Eye (tissue), 1 donor: ENCODE results near the gene GAB1.
"Not testable (repeated sequence)": the region's sequence is repeated elsewhere in the genome, so short reads cannot be mapped to it uniquely, and the experiment has no call there.

Experiments used
- DNase-seq: peaks from one replicate; pipeline ENCODE4 v3.0.0-alpha.2; 2015

Gene GAB1

GRCh38 chr4:143339497-143339896, 2.8 kb downstream of the GAB1 start:
- DNase-seq = no peak

GRCh38 chr4:143341186-143341755, 4.6 kb downstream of the GAB1 start:
- no peak for DNase-seq

GRCh38 chr4:143343276-143343831, 6.7 kb downstream of the GAB1 start:
- no peak for DNase-seq

- DNase-seq = no peak
Observed at GRCh38 chr4:143344041-143344440, 7.4 kb downstream of the GAB1 start.

- no peak for DNase-seq
Observed at GRCh38 chr4:143344774-143345173, 8.1 kb downstream of the GAB1 start.

- DNase-seq = no peak
Observed at GRCh38 chr4:143345356-143345755, 8.7 kb downstream of the GAB1 start.

- DNase-seq = no peak
Observed at GRCh38 chr4:143346206-143346605, 9.5 kb downstream of the GAB1 start.

- no peak for DNase-seq
Observed at GRCh38 chr4:143347484-143348111, 10.9 kb downstream of the GAB1 start.

- DNase-seq = no peak
Observed at GRCh38 chr4:143348233-143349077, 11.8 kb downstream of the GAB1 start.

GRCh38 chr4:143349858-143350527, 13.3 kb downstream of the GAB1 start:
- not testable (repeated sequence) for DNase-seq

GRCh38 chr4:143351149-143351691, 14.5 kb downstream of the GAB1 start:
- no peak for DNase-seq

GRCh38 chr4:143351774-143352451, 15.2 kb downstream of the GAB1 start:
- no peak for DNase-seq

- DNase-seq = no peak
Observed at GRCh38 chr4:143352720-143353119, 16.0 kb downstream of the GAB1 start.

- no peak for DNase-seq
Observed at GRCh38 chr4:143353797-143354196, 17.1 kb downstream of the GAB1 start.

GRCh38 chr4:143354990-143355389, 18.3 kb downstream of the GAB1 start:
- no peak for DNase-seq

- DNase-seq = no peak
Observed at GRCh38 chr4:143355540-143356217, 19.0 kb downstream of the GAB1 start.

- no peak for DNase-seq
Observed at GRCh38 chr4:143356493-143356892, 19.8 kb downstream of the GAB1 start.

- DNase-seq = no peak
Observed at GRCh38 chr4:143357161-143357845, 20.6 kb downstream of the GAB1 start.

GRCh38 chr4:143358419-143358818, 21.7 kb downstream of the GAB1 start:
- DNase-seq = no peak

- no peak for DNase-seq
Observed at GRCh38 chr4:143358923-143359643, 22.4 kb downstream of the GAB1 start.
